RCC 7860 (cell line): ENCODE measurements around the gene DMBT1.

Experiments
- DNase-seq: peaks from one replicate; pipeline ENCODE4 v3.0.0-alpha.2; 2015; ENCODE audit warnings: low spot score
- FAIRE-seq: peaks from 2 replicates; lab custom pipeline; 2012; peaks lifted over from hg19 to GRCh38; lab: Jason Lieb, UNC

DMBT1 gene

DNA sequence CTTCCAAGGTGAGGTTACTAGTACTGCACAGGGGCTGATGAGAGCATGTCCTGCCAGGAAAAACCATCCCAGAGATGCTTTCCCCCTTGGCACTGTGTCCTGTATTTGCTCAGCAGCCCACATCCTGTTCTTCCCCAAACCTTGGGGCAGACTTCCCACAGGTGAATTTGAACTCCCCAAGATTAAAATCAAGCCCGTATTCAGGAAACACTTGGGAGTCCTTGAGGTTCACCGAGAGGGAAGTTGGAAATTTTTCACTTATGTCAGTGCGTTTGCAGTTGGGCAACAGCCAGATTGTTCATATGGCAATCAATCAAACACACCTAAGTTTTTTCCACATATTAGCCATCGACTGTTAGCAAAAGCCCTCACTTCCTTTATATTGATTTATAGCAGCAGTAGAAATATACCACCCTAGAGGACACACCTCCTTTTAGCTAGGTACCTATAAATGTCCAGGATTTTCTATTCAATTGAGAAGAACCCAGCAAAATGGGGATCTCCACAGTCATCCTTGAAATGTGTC lies at the start of gene DMBT1:
DMBT1 (plus strand) TSS at position 476 of the 526 bp plus-strand sequence; CDS start at position 493, 17 bp downstream.
- no peak for FAIRE-seq
- no peak for DNase-seq

DNA sequence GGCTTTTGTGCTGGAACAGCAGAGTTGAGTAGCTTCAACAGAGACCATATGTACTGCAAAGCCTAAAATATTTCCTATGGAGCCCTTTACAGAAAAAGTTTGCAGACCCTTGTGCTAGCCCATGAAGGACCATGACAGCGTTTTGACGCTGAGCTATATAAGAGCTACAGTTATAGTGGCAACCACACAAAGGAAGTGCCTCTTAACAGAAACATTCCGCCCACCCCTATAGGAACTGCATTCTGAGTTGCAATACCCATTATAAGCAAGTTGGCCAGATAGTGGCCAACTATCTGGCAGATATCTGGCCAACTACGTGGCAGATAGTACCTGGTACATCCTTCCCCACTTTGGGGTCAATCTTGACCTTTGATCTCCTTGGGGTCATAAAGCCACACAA lies 47.5 kb upstream of the DMBT1 start:
- FAIRE-seq: no peak
- no peak for DNase-seq

DNA sequence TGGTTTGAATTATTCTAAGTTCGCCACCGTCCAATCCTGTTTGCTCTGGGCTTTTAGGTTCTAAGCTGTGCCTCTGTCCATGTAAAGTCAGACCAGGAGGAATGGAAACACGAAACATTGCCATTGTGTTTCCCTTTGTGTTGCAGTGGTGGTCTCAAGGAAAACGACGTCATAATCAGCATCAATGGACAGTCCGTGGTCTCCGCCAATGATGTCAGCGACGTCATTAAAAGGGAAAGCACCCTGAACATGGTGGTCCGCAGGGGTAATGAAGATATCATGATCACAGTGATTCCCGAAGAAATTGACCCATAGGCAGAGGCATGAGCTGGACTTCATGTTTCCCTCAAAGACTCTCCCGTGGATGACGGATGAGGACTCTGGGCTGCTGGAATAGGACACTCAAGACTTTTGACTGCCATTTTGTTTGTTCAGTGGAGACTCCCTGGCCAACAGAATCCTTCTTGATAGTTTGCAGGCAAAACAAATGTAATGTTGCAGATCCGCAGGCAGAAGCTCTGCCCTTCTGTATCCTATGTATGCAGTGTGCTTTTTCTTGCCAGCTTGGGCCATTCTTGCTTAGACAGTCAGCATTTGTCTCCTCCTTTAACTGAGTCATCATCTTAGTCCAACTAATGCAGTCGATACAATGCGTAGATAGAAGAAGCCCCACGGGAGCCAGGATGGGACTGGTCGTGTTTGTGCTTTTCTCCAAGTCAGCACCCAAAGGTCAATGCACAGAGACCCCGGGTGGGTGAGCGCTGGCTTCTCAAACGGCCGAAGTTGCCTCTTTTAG lies 46.3 kb upstream of the DMBT1 start:
- FAIRE-seq (no peak), DNase-seq (no peak)

DNA sequence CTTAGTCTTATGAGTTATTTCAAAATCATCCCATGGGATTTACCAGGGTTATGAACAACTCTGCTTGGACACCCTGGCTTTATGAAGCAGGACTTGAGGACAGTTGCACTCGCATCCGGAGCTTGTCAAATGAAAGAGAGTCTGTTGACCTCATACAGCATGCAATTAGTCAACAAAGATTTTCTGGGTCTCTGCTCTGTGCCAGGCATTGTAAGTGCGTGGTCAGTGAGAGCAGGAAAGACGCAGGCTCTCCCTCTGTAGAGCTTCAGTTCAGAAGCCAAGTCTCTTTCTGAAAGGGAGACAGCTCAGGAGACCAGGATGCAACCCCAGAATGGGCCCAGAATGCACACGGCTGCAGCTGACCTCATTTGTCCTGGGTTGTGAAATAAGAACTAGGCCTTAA lies 45.5 kb upstream of the DMBT1 start:
- FAIRE-seq: no peak
- DNase-seq: no peak

DNA sequence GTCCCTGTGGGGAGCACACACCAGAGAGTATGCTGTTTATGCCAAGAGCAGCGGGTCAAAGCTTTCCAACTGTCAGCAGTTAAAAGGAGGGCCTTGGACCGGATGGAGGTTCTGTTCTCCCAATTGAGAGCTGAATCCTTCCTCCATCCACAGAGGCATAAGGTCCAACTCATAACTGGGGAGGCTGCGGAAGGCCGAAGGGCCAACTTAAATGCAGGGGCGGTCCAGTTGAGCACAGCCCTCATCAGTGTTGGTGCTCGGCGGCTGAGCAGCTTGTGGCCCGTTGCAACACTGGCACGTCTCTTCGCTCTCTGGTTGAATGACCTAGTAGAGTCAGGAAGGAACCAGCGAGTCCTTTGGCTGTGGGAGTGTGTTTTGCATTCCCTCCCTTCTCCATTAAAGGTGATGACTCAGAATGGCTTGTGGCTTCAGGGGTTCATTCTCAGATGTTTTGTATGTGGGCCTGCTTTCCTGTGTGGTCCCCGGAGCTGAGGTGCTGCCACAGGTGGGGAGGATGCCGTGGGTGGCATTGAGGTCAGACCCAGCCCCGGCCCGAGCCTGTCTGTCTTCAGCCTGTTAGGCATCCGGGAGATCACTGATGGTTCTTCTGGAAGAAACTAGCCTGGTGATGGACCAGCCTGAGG lies 44.8 kb upstream of the DMBT1 start:
- DNase-seq (peak; percentile 54), FAIRE-seq (no peak)

DNA sequence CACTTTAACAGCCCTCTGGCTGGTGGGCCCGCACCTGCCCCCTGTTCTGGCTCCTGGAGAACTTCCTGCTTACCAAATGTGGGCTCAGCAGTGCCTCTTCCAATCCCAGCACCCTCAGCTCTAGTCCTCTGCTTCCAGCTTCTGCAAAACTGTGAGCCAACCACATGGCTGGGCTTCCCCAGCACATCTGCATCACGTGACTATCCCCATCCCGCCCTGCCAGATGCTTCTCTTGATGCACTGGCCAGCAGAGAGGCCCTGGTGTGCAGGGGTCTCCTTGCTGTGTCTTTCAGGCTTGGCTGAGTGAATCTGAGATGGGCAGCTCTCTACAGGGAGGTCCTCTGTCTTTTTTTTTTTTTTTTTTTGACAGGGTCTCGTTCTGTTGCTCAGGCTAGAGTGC lies 43.8 kb upstream of the DMBT1 start:
- FAIRE-seq: no peak

DNA sequence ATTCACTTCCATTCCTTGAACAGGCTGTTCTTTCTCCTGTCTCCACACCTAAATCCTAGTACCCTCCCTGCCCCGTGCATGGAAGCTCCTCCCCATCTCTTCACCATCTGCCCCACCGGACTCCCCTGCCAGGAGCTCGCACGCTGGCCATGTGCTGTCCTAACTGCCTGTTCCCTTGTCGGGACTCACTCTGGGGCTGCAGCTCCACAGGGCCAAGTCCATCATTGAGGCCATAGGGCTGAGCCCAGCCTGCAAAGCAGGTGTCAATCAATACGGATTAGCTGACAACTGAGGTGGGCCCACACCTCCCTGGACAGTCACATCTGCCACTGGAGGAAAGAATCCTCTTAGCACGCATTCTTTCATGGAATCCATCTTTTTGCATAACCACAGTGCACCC lies 41.4 kb upstream of the DMBT1 start:
- no peak for FAIRE-seq
- no peak for DNase-seq

More for the DNA sequence above, 43.8 kb upstream of the DMBT1 start:
- no peak for DNase-seq

DNA sequence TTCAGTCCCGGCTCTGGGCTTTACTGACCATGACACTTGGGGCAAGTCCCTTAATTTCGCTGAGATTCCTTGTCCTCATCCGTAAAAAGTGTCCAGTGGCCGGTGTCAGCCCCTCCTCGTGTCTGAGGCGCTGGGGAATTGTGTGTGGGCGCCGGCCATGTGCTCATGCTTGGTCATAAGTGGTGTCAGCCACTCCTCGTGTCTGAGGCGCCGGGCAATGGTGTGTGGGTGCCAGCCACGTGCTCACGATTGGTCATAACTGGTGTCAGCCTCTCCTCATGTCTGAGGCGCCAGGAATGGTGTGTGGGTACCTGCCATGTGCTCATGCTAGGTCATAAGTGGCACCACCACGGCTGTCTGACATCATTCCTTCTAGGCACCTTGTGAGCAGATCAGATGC lies 40.7 kb upstream of the DMBT1 start:
- DNase-seq (no peak), FAIRE-seq (no peak)

DNA sequence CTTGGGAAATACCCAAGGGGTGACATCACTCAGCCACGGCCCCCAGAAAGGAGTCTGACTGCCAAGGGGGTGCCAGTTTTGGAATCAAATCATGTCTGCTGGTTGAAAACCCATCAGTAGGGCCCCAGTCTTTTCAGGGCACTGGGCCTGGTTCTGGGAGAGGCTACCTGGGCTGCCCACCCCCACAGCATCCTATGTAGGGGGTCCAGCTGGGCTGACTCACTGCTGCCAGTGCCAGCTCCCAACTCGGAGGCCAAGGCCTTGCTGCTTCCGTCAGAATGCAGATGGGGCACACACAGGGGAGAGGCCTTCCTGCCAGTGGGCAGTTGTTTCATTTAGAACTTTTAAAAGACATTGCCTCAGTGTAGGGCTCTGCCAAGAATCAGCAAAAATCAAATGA lies 39.5 kb upstream of the DMBT1 start:
- FAIRE-seq: no peak
- DNase-seq: no peak

DNA sequence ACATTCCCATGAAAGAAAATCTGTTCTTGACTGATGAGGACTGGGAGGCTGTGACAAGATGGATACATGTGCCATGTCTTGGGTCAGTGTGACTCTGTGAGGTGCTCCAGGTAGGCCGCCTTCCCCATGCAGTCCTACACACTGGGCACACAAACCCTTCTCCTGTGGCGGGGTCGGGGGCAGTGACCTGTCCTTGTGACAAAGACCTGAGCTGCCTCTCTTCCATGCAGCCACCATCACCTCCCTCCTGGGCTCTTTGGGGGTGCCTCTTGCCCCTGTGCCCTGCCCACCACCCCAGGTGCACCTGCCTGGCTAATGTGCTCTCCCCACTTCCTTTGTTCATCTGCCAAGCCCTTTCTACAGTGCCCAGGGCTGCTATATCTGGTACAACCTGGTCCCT lies 35.7 kb upstream of the DMBT1 start:
- DNase-seq (no peak), FAIRE-seq (no peak)

DNA sequence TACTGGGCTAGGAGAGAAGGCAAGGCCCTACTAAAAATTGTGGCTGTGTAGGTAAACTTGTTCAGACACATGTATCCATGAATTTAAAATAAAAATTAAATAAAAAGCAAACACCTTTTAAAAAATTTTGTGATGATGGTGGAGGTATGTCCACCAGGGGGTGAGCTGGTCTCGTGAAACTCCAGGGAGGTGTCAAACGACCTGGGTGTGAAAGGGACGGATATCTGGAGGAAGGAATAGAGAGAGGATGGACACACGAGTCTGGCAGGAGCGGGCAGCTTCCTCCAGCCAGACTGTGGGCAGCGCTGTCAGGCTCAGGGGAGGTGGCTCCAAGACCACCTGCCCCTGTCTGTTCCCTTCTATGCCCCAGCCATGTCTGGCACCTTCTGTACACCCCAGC lies 34.8 kb upstream of the DMBT1 start:
- FAIRE-seq (no peak), DNase-seq (no peak)

DNA sequence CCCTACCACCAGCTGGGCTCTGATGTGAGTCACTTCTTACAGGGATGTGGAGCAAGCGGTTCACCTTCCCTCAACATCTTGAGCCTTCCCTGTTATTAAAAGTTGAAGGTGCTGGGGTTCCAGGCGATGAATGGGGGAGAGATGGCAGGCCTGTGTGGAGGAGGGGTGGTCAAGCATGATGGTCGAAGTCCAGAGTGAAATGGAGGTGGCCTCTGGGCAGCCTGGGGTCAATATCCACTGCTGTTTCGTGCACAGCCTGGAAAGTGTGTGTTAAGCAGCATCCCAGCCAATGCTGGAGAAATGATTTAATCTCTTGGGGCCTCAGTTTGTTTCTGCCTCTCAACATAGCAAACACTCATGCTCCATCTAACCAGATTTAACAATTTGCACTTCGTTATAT lies 33.7 kb upstream of the DMBT1 start:
- FAIRE-seq: no peak
- DNase-seq: no peak

DNA sequence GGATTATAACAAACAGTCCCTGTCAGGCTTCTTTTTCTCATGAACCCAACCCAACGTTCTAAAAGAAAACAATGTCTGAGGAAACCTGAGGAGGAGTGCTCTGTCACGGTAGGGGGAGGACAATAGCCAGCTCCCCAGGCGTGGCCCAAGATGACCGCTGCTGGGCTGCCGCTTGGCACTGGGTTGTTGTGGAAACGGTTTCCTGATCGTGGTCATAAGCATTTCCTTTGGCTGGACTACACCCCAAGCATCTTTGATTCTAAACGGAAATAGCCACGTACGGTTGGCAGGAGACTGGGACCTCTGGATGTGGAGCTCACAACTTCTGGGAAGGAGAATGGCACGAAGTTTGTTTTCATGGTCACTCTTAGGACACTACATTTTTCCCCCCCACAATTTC lies 30.4 kb upstream of the DMBT1 start:
- no peak for DNase-seq
- no peak for FAIRE-seq

DNA sequence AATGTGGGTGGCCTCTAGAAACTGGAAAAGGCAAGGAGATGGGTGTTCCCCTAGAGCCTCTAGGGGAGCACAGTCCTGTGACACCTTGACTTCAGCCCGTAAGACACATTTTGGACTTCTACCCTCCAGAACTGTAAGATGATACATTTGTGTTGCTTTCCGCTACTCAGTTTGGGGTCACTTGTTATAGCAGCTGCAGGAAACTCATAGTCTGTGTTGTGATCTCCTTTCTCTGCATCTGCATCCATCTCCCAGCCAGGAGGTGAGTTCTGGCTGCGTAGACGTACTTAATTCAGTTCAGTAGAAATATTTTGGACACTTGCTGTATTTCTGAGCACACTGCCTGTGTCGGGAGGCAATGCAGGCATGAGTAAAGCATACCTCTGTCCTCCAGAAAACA lies 29.3 kb upstream of the DMBT1 start:
- DNase-seq (no peak), FAIRE-seq (no peak)

DNA sequence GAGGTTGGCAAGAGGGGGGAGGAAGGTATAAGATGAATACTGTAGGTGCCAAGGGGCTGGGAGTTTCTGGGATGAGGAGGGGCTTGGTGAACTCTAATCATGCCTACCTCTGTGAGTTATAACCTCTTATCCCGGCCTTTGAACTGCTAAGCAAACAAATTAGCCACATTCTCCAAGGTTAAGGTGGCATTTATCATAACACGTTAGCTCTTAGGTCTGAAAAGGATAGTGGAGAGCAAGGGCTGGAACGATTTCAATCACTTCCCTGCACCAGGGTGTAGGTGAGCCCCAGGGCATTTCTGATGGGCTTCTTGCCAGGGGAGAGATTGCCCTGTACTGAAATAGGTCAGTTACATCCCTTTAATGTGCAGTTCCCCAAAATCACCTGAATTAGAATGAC lies 28.6 kb upstream of the DMBT1 start:
- no peak for DNase-seq

DNA sequence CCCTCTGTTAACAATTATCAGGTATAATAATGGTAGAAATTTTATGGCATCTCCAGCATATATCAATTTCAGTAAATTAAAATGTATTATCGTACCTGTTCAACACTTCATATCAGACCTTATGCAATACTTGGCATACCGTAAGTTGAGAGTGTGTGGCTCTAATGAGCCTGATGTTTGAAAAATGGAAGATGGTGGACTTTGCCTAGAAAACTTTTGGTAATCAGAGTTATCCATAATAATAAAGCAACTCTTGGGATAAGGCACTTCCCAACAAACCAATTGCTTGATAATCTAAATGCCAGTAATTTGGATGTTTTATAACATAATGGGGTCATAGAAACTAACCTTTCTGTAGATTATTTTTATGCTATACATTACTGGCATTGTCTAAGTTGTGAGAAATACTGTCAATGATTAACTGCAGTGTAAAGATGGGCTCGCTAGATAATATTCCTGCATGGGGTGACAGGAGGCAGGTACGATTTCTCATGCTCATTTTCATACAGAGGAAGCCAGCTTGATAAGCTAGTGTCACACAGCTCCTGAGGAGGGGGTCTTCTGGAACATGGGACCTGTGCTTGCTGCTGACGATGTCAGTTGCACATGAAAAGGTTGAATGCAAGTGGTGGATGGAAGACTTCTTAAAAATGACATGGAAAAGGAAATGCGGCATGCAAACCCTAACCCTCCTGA lies 27.8 kb upstream of the DMBT1 start:
- DNase-seq: no peak
- no peak for FAIRE-seq

More for the DNA sequence above, 28.6 kb upstream of the DMBT1 start:
- no peak for FAIRE-seq

DNA sequence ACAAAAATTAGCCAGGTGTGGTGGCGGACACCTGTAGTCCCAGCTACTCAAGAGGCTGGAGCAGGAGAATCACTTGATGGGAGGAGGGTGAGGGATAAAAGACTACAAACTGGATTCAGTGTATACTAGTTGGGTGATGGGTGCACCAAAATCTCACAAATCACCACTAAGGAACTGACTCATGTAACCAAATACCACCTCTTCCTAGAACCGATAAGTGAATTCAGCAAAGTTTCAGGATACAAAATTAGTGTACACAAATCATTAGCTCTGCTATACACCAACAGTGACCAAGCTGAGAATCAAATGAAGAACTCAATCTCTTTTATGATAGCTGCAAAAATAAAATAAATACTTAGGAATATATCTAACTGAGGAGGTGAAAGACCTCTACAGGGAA lies 23.0 kb upstream of the DMBT1 start:
- FAIRE-seq (no peak), DNase-seq (no peak)

DNA sequence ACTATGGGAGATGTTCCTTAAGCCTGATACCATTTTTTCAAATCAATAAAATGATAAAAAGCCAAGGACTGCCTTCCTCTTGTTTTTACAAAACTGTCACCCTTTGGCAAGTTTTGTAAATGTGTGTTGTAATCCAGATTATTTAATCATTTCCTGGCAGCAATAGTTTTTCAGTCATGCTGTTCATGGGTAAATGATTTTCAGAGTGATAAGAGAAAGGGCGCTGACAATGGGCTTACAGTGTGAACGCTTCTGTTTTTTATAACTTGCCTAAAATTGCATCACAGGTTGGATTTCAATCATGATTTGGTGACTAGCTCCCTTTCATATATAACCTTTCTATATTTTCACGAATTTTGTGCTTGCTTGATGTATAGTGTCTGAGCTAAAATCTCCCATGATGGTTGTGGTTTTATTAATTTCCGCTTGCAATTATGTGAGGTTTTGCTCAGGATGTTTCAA lies 19.0 kb upstream of the DMBT1 start:
- DNase-seq (no peak), FAIRE-seq (no peak)

DNA sequence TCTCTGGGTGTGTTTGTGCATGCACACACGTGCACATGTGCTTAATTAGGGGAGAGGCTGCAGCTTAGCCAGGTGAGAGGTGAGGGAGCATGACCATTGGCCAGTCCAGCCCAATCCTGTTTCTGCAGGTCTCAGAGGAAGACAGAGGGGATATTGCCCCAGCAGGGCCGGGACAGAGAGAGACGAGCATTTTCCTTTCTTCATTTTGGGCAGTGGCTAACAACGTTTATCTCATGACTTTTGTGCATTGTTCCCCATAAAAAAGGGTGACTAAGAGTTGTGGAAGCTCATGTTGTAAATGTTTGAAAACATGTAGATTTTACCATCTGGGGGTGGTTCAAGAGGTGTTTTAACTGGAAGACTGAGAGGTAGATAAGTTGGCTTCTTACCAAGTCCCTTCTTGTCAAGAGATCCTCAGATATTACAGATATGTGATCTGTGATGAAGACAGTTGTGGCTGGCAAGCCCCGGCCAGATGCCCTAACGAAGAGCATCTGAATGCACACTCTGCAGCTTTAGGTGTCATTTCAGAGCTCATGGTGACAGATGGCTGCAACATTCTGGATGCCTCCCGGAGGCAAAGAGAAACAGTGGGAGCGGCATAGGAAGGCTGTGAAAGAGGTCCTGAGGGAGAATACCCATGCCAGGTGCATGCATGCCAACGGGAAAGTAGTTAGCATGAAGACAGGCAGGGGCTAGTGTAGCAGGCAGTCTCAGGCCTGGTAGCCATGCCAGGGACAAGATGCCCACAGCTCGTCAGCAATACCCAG lies 16.7 kb upstream of the DMBT1 start:
- no peak for FAIRE-seq
- DNase-seq: no peak

DNA sequence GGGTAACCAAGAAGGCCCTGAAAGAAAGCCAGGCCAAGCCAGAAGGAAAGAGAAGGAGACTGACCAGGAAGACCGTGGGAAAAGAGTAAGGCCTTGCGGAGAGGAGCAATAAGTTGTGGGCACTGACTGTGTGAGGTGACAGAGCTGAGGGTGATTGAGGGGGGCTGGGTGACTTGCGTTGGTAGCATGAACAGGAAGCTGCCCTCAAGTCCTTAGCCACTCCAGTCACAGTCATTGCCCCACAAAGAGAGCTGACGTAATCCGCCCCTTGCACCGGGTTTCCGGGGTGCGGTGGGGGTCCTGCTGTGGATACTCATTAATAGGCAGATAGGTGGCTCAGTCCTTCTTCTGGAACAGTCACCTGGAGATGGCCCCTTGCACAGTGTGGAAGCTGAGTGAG lies 16.1 kb upstream of the DMBT1 start:
- FAIRE-seq: no peak
- no peak for DNase-seq

DNA sequence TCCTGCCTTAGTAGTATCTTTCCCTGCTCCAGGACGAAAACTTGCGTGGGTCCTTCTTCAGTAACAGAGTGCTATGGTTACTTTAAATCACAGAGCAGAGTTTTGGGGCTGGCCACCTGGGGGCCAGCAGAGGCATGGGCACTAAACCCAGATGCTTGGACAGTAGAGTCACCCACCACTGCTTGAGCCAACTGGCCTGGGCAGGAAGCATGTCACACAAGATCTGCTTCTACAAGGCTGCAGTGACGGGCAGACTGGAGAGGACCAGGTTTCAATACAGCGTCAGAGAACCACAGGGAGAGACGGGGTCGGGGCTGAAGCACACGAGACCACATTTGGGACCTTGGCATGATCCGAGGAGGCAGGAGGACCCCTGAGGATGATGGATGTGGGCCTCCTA lies 14.3 kb upstream of the DMBT1 start:
- no peak for DNase-seq
- no peak for FAIRE-seq
